Fibroblast of lung (primary cell): ENCODE measurements around the gene IL3RA.

ENCODE experiments used
- EZH2 ChIP-seq: IDR thresholded peaks from 2 replicates; pipeline ENCODE4 v1.5.1; 2012; ENCODE audit warnings: low read length, control low read depth, mild to moderate bottlenecking; ENCODE audit errors: missing control alignments
- TF ChIP-seq, protein P1 (sequence below), 2 donors: IDR thresholded peaks in 1 of 2; conservative IDR thresholded peaks in 1 of 2; 1 replicate in 1 of 2; 2 replicates in 1 of 2; pipeline ENCODE4 v1.5.1; 2011 to 2012; ENCODE audit warnings: low read length in 2 of 2, control low read depth in 1 of 2, inconsistent platforms in 1 of 2, low read depth in 1 of 2, mild to moderate bottlenecking in 1 of 2

DNA sequence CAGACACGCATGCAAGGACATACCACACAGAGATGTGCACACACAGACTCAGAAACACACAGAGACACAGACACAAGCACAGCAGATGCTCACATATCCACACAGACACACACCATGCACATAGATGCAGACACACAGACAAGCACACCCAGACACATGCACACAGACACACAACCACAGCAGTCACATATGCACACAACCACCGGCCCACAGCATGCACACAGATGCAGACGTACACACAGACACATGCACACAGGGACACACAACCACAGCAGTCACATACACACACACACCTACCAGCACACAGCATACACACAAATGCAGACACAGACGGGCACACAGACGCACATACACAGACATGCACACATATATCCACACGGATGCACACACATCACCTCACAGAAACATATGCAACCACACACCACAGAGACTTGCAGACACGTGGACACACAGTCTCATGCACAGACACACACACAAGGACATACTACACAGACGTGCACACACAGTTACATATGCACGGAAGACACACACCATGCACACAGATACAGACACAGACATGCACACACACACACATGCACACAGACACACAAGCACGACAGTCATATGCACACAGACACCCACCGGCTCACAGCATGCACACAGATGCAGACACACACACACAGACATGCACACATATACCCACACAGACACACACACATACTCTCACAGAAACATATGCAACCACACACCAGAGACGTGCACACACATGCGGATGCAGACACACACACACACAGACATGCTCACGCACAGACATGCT is 80.6 kb downstream of the IL3RA start:
- TF ChIP-seq, protein P1, sequence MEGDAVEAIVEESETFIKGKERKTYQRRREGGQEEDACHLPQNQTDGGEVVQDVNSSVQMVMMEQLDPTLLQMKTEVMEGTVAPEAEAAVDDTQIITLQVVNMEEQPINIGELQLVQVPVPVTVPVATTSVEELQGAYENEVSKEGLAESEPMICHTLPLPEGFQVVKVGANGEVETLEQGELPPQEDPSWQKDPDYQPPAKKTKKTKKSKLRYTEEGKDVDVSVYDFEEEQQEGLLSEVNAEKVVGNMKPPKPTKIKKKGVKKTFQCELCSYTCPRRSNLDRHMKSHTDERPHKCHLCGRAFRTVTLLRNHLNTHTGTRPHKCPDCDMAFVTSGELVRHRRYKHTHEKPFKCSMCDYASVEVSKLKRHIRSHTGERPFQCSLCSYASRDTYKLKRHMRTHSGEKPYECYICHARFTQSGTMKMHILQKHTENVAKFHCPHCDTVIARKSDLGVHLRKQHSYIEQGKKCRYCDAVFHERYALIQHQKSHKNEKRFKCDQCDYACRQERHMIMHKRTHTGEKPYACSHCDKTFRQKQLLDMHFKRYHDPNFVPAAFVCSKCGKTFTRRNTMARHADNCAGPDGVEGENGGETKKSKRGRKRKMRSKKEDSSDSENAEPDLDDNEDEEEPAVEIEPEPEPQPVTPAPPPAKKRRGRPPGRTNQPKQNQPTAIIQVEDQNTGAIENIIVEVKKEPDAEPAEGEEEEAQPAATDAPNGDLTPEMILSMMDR (conservative IDR thresholded peaks at IDR 0.05 in 1 of 2, IDR thresholded peaks at IDR 0.05 in 1 of 2; ENCODE audit: low read depth in 1 of 2, low read length in 2 of 2): no peak
- no peak for TF ChIP-seq EZH2
